ENCODE results near the gene VAV2.

VAV2 gene

DNA sequence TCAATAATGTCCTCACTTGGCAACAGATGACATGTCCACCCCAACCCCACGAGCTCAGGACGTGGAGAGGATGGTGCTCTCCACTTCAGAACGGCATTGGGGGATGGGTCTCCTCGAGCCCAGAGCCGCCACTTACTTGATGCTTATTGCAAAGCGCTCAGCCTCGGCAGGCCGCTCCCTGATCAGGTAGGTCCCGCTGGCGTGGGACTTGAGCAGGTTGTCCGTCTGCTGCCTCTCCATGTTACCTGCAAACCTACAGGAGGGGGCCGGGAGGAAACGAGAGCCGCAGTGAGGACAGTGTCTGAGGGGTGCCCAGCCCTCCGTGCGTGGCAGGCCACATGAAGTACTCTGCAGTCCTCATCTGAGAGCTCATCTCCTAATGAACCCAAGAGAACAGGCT lies 217.3 kb downstream of the VAV2 start:
- no peak for TF ChIP-seq CTCF (IDR thresholded peaks at IDR 0.05; ENCODE audit: borderline replicate concordance, control extremely low read depth, extremely low read depth, insufficient read depth, missing control alignments)
- no peak for DNase-seq (ENCODE audit: low spot score)
- in situ Hi-C loops (cut with MboI; ENCODE audit: low sequenced_read_pairs, unreplicated experiment) = no loop called here

- TF ChIP-seq CTCF (IDR thresholded peaks at IDR 0.05; ENCODE audit: borderline replicate concordance, control extremely low read depth, extremely low read depth, insufficient read depth, missing control alignments) = no peak
- in situ Hi-C loops (cut with MboI; ENCODE audit: low sequenced_read_pairs, unreplicated experiment) = no loop called here
- no peak for DNase-seq (ENCODE audit: low spot score)
Measured at GRCh38 chr9:133773889-133774655, 218.1 kb downstream of the VAV2 start.

GRCh38 chr9:133772581-133772980 lies 219.5 kb downstream of the VAV2 start:
- no peak for DNase-seq (ENCODE audit: low spot score)
- no peak for TF ChIP-seq CTCF (IDR thresholded peaks at IDR 0.05; ENCODE audit: borderline replicate concordance, control extremely low read depth, extremely low read depth, insufficient read depth, missing control alignments)
- in situ Hi-C loops (cut with MboI; ENCODE audit: low sequenced_read_pairs, unreplicated experiment) = no loop called here

GRCh38 chr9:133771486-133772482 lies 220.3 kb downstream of the VAV2 start:
- in situ Hi-C loops (cut with MboI; ENCODE audit: low sequenced_read_pairs, unreplicated experiment) = no loop called here
- DNase-seq (ENCODE audit: low spot score) = no peak

GRCh38 chr9:133770076-133770777 lies 221.9 kb downstream of the VAV2 start:
- TF ChIP-seq CTCF (IDR thresholded peaks at IDR 0.05; ENCODE audit: borderline replicate concordance, control extremely low read depth, extremely low read depth, insufficient read depth, missing control alignments) = no peak
- no peak for DNase-seq (ENCODE audit: low spot score)
- in situ Hi-C loops (cut with MboI; ENCODE audit: low sequenced_read_pairs, unreplicated experiment) = no loop called here

More at GRCh38 chr9:133771486-133772482, 220.3 kb downstream of the VAV2 start:
- TF ChIP-seq CTCF (IDR thresholded peaks at IDR 0.05; ENCODE audit: borderline replicate concordance, control extremely low read depth, extremely low read depth, insufficient read depth, missing control alignments) = no peak

GRCh38 chr9:133769511-133770075 lies 222.5 kb downstream of the VAV2 start:
- in situ Hi-C loops (cut with MboI; ENCODE audit: low sequenced_read_pairs, unreplicated experiment) = no loop called here
- no peak for DNase-seq (ENCODE audit: low spot score)
- TF ChIP-seq CTCF (IDR thresholded peaks at IDR 0.05; ENCODE audit: borderline replicate concordance, control extremely low read depth, extremely low read depth, insufficient read depth, missing control alignments) = no peak

Measured in GM13976 (cell line).